ENCODE measurements around the gene CSNK1G1.
"Not testable (repeated sequence)": the region's sequence is repeated elsewhere in the genome, so short reads cannot be mapped to it uniquely, and the experiment has no call there.

Gene CSNK1G1

DNA sequence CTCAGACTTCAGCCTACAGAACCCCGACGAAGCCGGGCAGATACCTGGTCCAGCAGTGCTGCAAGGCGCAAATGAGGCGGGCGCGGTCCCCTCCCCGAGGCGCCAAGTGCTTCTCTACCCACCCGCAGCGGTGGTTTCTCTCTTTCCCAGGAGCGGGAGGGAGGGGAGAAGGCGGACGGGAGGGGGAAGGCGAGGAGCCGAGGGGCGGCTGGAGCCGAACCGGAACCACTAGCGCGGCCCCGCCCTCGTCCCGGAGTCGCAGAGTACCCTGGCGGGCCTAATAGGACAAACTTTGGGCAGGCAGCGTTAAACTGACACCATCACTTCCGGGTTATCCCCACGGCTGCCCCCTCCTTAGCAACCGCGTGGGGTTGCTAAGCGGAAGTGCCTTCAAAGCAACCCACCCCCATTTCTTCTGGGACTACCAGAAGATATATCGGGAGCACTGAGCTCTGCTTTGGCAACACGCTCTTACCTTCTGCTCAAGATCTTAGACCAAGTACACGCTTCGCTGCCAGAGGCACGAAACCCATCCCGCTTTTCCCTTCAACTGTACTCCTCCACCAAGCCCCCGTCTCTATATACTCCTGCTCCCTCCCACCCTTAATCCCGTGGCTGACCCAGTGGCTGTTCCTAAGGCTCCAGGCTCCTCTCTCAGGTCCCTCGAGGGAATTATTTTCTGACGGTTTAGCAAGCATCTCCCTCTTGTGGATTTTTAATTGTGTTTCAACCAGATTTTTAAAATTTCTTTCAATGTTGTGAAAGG lies at the start of gene CSNK1G1:
TSS of gene CSNK1G1 (minus strand) at position 230 of the 766 bp plus-strand sequence. CDS start 55,674 bp downstream, outside the sequence.
- DNase-seq (ENCODE audit: low spot score) = peak; percentile 91

DNA sequence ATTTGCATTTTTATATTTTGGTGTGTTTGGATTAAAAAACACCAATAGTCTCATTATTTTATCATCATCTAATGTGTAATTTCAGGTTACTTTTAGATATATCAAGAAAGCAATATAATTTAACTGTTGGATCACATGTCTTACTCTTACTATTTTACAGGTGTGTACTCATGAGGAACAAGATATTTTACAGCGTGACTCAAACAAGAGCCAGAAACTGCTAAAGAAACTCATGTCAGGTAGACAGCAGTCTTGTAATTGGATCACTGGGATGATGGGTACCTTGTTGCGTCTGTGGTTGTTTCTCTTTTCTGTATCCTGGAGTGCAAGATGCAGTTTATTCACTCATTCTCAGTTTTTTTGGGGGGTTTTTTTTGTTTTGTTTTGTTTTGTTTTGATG lies 44.6 kb upstream of the CSNK1G1 start:
- DNase-seq (ENCODE audit: low spot score) = no peak

DNA sequence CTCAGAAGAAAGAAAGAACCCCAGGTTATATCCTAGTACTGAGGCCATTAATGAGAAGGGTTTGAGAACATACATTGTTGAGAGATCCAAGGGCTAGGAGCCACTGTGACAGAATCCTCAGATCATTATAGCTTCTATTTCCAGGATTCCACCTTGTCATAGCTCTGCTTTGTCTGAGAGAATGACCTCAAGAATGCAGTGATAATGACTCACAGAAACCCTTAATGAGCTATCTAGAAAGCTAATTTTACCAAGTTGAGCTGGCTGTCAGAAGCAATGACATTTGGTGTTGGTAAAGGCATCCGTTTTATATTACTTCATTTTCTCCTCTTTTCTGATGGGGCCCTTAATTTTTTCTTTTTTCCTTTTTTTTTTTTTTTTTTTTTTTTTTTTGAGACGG lies 42.6 kb upstream of the CSNK1G1 start:
- DNase-seq (ENCODE audit: low spot score) = no peak

DNA sequence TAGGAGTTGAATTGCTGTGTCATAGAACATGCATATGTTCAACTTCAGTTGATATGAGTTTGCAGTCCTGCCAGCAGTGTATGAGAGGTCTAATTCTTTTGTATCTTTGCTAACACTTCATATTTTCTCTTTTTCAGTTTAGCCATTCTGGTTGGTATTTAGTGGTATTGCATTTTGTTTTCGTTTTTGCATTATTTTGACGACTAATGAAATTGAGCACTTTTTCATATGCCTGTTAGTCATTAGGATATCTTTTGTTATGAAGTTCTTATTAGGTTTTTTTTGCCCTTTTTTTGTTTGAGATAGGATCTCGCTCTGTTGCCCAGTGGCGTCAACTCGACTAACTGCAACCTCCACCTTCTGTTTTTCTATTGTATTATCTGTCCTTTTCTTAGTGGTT lies 40.8 kb upstream of the CSNK1G1 start:
- no peak for DNase-seq (ENCODE audit: low spot score)

DNA sequence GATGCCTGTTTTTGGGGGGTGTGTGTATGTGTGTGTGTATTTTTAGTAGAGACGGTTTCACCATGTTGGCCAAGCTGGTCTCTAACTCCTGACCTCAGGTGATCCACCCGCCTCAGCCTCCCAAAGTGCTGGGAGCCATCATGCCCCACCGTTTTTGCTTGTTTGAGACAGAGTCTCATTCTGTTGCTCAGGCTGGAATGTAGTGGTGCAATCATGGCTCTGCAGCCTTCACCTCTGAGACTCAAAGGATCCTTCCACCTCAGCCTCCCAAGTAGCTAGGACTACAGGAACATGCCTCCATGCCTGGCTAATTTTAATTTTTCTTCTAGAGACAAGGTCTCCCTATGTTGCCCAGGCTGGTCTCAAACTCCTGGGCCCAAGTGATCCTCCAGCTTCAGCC lies 36.5 kb upstream of the CSNK1G1 start:
- DNase-seq (ENCODE audit: low spot score) = not testable (repeated sequence)

DNA sequence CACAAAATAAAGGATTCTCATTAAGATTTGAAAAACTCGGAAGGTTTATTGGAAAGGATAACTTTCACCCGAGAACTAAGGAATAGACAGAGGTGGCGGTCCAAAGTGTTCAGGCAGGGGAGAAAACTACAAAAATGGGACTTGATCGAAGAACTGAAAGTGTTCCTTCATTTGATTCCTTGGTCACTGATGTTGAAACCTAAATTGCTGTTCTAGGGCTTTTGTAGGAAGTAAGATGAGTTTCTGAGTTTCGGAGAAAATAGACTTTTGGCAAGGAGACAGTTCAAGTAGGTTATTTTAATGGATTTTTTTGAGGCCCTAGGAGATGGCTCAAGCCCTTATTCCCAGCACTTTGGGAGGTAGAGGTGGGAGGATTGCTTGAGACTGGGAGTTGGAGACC lies 33.1 kb upstream of the CSNK1G1 start:
- no peak for DNase-seq (ENCODE audit: low spot score)

DNA sequence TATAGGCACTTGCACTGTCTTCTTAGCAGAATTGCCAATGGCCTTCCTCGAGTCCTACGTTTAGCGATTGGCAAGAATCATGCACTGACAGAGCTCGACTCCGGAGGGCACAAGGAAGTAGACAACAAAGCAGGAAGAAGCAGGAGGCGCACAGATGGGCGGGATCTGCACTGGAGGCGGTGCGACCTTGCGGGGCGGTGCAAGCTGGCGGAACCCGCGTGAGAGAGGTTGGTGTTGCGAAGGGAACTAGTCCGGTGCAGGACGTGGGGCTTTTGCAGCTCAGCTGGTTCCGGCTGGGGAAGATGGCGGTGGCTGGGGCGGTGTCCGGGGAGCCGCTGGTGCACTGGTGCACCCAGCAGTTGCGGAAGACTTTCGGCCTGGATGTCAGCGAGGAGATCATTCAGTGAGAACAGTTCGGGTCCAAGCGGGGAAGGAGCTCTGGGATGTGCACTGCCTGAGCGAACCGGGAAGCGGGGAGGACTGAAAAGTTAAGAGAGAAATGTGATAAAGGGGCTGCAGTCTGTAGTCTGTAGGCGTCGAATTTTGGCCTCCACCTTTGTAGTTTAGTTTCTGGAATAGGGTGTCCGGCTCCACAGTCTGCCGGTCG lies 31.7 kb upstream of the CSNK1G1 start, which contains the start of gene TRIP4:
TSS of gene TRIP4 (plus strand) at position 275 of the 607 bp plus-strand sequence. CDS start at position 303, 28 bp downstream.
- DNase-seq (ENCODE audit: low spot score) = peak; percentile 93

DNA sequence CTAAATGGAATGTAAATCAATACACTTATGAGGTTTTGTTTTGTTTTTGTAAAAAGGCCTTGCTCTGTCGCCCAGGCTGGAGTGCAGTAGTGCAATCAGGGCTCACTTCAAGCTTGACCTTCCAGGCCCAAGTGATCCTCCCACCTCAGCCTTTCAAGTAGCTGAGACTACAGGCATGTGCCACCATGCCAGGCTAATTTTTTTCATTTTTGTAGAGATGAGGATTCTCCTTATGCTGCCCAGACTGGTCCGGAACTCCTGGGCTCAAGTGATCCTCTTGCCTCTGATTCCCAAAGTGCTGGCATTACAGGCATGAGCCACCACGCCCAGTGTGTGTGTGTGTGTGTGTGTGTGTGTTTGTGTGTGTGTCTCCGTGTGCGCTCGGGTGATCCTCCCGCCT lies 30.3 kb upstream of the CSNK1G1 start:
- no peak for DNase-seq (ENCODE audit: low spot score)

DNA sequence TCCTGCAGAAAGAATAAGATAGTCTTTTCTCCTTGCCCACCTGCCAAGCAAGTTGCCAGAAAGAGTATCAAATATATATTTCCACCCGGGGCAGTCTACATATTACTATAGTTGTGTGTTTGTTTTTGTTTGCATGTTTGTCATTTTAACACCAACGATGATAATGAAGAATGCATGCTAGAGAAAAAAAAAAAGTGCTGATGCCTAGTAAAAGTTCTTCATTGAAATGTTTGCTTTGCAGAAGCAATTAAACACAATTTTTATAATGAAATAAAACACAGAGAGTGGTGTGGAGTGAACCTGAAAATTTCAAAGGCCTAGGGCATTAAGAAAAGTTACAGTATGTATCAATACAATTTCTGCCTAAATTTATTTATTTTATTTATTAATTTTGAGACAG lies 27.8 kb upstream of the CSNK1G1 start:
- DNase-seq (ENCODE audit: low spot score) = no peak

DNA sequence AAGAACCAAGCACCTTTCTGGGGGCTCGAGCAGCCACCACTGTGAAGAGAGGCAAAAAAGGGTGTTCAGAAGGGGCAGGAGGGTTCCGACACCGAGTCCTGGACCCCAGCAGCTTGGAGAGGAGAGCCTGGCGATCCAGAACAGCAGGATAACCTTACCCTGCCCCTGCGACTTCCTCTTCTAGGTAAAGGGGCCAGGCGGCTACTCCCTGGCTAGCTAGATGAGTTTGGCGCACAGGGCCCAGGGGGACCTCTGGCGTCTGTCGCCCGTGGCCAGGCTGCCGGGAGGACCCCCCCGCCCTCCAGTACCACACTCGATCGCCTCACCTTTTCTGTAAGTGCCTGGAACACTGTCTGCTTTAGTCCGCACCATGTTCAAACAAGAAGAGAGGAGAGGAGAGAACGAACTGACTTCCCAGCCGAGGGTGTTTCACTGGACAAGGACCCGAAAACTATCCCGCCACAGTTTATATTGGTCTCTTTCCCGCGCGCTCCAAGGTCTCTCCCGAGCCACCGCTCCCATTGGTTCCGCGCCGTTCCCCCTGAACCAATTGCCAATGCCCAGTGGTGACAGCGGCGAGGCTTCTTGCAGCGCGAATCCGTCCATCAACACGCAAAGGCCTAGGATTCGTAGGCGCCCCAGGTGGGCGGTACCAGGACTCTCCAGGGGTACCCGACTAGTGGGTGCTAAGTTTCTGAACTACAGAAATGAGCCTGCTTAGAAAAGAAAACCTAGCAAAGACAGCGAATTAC lies 25.2 kb upstream of the CSNK1G1 start, which contains the start of gene PCLAF:
TSS of gene PCLAF (minus strand) at position 442 of the 752 bp plus-strand sequence. CDS start at position 372, 70 bp downstream.
- peak; percentile 96 for DNase-seq (ENCODE audit: low spot score)

DNA sequence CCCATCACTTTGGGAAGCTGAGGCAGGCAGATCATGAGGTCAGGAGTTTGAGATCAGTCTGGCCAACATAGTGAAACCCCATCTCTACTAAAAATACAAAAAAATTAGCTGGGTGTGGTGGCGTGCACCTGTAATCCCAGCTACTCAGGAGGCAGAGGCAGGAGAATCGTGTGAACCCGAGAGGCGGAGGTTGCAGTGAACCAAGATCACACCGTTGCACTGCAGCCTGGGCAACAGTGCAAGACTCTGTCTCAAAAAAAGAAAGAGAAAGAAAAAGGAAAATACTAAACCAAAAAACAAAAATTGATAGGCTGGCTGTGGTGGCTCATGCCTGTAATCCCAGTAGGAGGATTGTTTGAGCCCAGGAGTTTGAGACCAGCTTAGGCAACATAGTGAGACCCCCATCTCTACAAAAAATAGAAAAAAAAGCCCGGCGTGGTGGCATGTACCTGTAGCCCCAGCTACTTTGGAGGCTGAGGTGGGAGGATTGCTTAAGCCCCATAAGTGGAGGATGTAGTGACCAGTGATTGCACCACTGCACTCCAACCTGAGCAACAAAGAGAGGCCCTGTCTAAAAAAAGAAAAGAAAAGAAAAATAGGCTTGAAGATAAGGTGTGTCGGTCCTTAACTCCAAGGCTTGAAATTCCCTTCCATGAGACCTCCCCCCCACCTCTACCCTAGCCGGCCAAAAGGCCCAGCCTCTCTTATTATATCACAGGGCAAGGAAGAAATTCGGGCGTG lies 24.3 kb upstream of the CSNK1G1 start:
- not testable (repeated sequence) for DNase-seq (ENCODE audit: low spot score)

DNA sequence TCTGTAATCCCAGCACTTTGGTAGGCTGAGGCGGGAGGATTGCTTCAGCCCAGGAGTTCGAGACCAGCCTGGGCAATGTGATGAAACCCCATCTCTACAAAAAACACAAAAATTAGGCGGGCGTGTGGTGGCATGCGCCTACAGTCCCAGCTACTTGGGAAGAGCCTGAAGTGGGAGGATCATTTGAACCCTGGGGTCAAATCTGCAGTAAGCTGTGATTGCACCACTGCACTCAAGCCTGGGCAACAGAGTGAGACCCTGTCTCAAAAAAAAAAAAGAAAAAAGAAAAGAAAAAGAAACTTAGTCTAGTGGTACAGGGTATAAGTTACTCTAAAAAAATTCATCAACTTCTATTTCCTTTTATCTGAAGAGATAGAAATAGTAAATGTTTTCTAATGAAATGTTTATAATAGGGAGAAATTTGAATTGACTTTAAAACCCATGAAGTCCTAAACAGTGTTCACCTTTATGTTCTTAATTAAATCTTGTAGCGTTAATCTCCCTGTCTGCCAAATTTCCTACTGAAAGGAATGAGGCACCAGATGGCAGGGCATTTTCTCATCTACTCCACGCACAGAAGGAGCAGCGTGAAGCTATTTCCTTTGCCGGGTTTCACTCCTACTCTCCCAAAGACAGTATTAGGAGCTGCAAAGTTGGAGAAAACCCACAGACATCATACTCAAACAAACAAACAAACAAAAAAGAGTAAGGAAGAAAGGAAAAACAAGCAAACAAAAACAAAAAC lies 23.4 kb upstream of the CSNK1G1 start:
- DNase-seq (ENCODE audit: low spot score) = no peak

DNA sequence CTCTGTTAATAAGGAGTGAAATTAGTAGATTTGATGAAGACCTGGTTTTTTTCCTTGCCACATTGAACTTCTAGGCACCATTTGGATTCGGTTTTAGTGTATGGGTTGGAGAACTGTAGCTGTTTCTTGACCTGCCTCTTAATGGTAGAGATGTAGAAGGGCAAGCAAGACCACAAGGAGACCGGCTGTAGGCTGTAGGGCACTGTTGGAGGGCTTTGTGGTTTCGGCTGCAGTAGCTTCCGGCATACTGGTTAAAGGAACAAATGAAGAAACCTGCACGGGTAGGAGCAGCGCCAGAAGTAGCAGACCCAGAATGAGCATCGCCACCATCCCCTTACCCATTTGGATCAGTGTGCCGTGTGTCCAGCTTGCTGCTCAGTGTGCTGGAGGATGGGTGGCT lies 17.4 kb upstream of the CSNK1G1 start:
- no peak for DNase-seq (ENCODE audit: low spot score)

DNA sequence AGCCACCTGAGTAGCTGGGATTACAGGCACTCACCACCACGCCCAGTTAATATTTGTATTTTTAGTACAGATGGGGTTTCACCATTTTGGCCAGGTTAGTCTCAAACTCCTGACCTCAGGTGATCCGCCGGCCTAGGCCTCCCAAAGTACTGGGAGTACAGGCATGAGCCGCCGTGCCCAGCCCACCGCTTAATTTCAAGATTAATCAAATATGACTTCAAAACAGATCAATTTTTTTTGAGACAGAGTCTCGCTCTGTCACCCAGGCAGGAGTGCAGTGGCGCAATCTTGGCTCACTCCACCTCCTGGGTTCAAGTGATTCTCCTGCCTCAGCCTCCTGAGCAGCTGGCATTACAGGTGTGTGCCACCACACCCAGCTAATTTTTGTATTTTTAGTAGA lies 15.4 kb upstream of the CSNK1G1 start:
- not testable (repeated sequence) for DNase-seq (ENCODE audit: low spot score)

DNA sequence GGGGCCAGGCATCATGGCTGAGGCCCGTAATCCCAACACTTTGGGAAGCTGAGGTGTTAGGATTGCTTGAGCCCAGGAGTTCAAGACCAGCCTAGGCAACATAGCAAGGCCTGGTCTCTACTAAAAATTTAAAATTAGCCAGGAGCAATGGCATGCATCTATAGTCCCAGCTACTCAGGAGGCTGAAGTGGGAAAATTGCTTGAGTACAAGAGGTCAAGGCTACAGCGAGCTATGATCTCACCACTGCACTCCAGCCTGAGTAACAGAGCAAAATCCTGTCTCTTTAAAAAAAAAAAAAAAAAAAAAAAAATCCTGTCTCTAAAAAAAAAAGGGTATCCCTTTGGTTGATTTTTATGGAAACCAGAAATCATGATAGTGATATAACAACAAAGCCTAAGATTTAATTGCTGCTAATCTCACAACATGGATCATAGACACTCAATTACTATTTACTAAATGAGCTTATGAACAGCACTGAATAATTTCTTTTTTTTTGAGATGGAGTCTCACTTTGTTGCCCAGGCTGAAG lies 13.2 kb upstream of the CSNK1G1 start:
- DNase-seq (ENCODE audit: low spot score) = no peak

DNA sequence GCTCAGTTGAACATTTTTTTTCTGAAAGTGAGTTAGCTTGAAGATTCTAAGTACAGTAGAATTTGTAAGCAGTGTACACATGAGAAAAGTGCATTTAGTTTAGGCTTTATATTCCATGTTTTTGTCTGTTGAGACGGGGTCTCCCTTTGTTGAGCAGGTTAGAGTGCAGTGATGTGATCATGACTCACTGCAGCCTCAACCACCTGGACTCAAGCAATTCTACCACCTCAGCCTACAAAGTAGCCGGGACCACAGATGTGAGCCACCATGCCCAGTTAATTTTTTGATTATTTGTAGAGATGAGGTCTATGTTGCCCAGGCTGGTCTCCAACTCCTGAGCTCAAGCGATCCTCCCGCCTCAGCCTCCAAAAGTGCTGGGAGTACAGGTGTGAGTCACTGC lies 5.3 kb upstream of the CSNK1G1 start:
- no peak for DNase-seq (ENCODE audit: low spot score)

DNA sequence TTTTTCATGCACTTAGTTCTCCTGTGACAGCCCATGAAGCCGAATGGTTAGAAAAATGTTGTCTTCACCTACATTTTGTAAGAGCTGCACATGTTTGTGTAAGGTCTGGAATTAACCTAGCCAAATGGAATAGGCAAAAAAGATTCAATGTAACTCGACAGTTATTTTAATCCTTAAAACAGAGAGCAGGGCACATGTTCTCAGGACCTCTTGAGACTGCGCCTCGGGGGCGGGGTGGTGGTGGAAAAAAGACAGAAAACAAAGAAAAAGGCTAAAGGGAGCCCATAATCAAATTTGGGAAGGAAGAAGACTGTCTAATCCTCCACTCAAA lies 702 bp upstream of the CSNK1G1 start:
- DNase-seq (ENCODE audit: low spot score) = no peak

DNA sequence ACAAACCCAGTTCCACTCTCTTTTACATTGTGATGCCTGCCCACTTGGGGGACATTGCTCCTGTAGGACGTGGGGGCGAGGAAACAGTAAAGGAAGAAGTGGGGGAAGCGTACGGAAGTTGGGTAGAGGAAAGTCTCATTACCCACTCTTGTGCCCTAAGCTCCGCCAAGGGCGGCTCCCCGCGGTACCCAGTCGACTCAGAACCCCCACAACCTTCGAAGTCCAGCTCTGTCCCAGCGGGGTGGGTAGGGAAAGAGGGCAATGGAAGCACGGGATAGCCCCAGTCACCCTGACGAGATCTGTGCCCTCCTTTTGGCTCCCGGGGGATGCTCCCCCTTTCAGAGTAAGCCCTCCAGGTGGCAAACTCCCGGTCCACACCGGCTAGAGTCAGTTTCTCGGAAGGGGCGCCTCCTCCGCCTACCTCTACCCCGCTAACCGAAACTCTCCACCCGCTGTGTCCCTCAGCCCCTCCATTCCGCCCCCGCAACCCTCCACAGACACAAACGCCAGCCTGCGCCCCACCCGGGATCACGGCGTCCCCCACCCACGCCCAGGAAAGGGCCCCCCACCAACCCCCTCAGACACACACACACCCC lies 527 bp downstream of the CSNK1G1 start:
- peak; percentile 11 for DNase-seq (ENCODE audit: low spot score)

DNA sequence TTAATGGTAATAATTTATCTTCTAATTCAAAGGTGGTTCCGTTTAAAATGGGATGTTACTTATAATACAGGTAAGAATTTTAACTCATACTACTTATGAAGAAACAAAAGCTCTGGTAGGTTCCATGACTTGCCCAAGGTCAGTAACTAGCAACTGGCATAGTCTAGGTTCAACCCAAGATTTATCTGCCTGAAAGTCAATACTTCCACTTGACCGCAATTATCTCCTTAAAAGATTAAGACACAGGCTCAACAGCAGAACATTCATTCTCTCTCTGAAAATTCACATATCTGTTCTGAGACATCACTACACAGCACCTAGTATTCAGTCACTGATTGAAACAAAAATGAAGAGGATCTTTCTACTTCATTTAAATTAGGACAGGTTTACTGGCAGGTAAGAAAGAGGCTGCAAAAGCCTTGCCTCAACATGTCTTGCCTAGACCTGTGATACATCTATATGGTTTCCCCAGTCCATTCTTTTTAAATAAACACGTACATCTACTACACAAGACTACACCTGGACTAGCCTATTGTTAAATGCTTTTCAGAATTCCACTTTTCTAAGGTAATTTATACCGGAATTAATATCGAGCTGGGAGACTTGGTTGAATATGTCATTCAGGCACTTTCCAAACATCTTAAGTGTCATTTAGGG lies 1.2 kb downstream of the CSNK1G1 start:
- DNase-seq (ENCODE audit: low spot score) = no peak

DNA sequence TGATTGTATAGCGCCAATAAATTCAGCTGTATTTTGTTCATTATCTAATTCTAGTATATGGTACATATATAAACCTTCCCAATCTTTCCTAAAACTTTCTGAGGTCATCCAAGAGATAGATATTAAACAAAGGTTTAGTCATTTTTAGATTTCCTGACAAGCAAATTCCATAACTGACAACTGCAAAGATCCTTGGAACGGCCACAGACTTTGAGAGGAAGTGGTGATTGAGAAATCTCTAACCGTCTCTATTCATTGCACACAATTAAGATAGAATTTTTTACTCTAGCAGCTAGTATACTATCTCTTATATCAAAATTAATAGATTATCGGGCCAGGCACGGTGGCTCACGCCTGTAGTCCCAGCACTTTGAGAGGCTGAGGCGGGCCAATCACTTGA lies 4.7 kb downstream of the CSNK1G1 start:
- DNase-seq (ENCODE audit: low spot score) = no peak

Data from AG08396 (cell line).